B cell (primary cell): ENCODE results near the gene SLC24A3. TPM values are rescaled to one million over a fixed set of nuclear protein-coding genes. Genes with fewer than 3 reads are reported as not detected.

Source experiments
- ATAC-seq: fragments of 200-7000 bp; cut with Tn5 transposase; one replicate; pipeline ENCODE4 v1.10.0; 2021; ENCODE audit warnings: low read depth, mild to moderate bottlenecking, moderate number of reproducible peaks, moderate library complexity
- CTCF ChIA-PET: fragments of 350-600 bp; sonication (Branson Sonifier 250); formaldehyde crosslinking; loops from one replicate; lab custom pipeline; 2021; ENCODE audit warnings: antibody characterized with exemption, inconsistent platforms; lab: Charles Lee
- POLR2A ChIA-PET: fragments of 350-600 bp; sonication (Branson Sonifier 250); formaldehyde crosslinking; loops from one replicate; lab custom pipeline; 2021; ENCODE audit warnings: antibody characterized with exemption; lab: Charles Lee
- DNase-seq: peaks from one replicate; pipeline ENCODE4 v3.0.0; 2013
- H2AFZ ChIP-seq: 2 replicates; pipeline ENCODE4 v1.6.1; 2012; ENCODE audit warnings: mild to moderate bottlenecking, low read depth, low read length; ENCODE audit not compliant: insufficient read depth, poor library complexity, severe bottlenecking
- H3K27ac ChIP-seq, 2 donors: 1 replicate in 1 of 2; 2 replicates in 1 of 2; pipeline ENCODE4 v1.5.1; 2012 to 2013; ENCODE audit warnings: low read length in 2 of 2, mild to moderate bottlenecking in 2 of 2, moderate library complexity in 1 of 2
- H3K27me3 ChIP-seq, 4 experiments: fragments of 200-600 bp in 1 of 4; sonication (generic) in 1 of 4; replicated peaks in 1 of 4; 1 replicate in 2 of 4; 2 replicates in 2 of 4; pipeline versions ENCODE4 v1.6.1 to v1.7.0; 2013 to 2016; ENCODE audit warnings: low read length in 3 of 4, mild to moderate bottlenecking in 2 of 4, mixed read lengths in 1 of 4, moderate library complexity in 1 of 4; ENCODE audit not compliant: insufficient read depth in 4 of 4, control insufficient read depth in 3 of 4; ENCODE audit errors: control extremely low read depth in 1 of 4
- H3K36me3 ChIP-seq, 2 experiments: replicated peaks in 1 of 2; 1 replicate in 1 of 2; 2 replicates in 1 of 2; pipeline versions ENCODE4 v1.6.1 to v1.7.1; 2013; ENCODE audit warnings: low read length in 1 of 2; ENCODE audit not compliant: insufficient read depth in 2 of 2, control insufficient read depth in 1 of 2; ENCODE audit errors: control extremely low read depth in 1 of 2, extremely low read depth in 1 of 2
- H3K4me1 ChIP-seq, 2 donors: fragments of 200-600 bp in 1 of 2; sonication (generic) in 1 of 2; 1 replicate in 1 of 2; 2 replicates in 1 of 2; pipeline versions ENCODE4 v1.5.1 to v1.6.1; 2013 to 2017; ENCODE audit warnings: low read length in 2 of 2; ENCODE audit not compliant: control insufficient read depth in 2 of 2, insufficient read depth in 2 of 2
- H3K4me2 ChIP-seq: replicated peaks from 2 replicates; pipeline ENCODE3; 2012; ENCODE audit warnings: mild to moderate bottlenecking, low read depth, low read length; ENCODE audit not compliant: poor library complexity, severe bottlenecking
- H3K4me3 ChIP-seq, 5 experiments: fragments of 200-600 bp in 1 of 5; sonication (generic) in 1 of 5; 1 replicate in 3 of 5; 2 replicates in 2 of 5; pipeline versions ENCODE4 v1.5.1 to v1.7.0; 2011 to 2016; ENCODE audit warnings: low read length in 4 of 5, mild to moderate bottlenecking in 4 of 5, low read depth in 2 of 5, control low read depth in 1 of 5, moderate library complexity in 1 of 5; ENCODE audit not compliant: insufficient read depth in 1 of 5; ENCODE audit errors: control extremely low read depth in 1 of 5, extremely low read depth in 1 of 5
- H3K79me2 ChIP-seq: fragments of 200-600 bp; sonication (generic); one replicate; pipeline ENCODE4 v1.6.0; 2016; ENCODE audit warnings: low read length; ENCODE audit not compliant: control insufficient read depth, insufficient read depth
- H3K9ac ChIP-seq: fragments of 200-600 bp; sonication (generic); 2 replicates; pipeline ENCODE4 v1.6.1; 2017; ENCODE audit warnings: mild to moderate bottlenecking, low read length, moderate library complexity
- H3K9me3 ChIP-seq, 3 donors: one replicate each; pipeline versions ENCODE4 v1.6.1 to v1.7.1; 2013; ENCODE audit warnings: low read length in 2 of 3; ENCODE audit not compliant: control insufficient read depth in 2 of 3, insufficient read depth in 1 of 3; ENCODE audit errors: control extremely low read depth in 1 of 3
- H4K20me1 ChIP-seq: 2 replicates; pipeline ENCODE4 v1.6.0; 2012; ENCODE audit warnings: mild to moderate bottlenecking, low read length; ENCODE audit not compliant: insufficient read depth, control insufficient read depth, poor library complexity, severe bottlenecking
- H3K27ac Mint-ChIP-seq: one replicate; pipeline ENCODE4 v1.8.0; 2021; ENCODE audit warnings: mixed read lengths
- H3K27me3 Mint-ChIP-seq: one replicate; pipeline ENCODE4 v1.8.0; 2021; ENCODE audit warnings: mixed read lengths
- H3K4me1 Mint-ChIP-seq: one replicate; pipeline ENCODE4 v1.8.0; 2021; ENCODE audit warnings: mixed read lengths
- H3K4me3 Mint-ChIP-seq: one replicate; pipeline ENCODE4 v1.8.0; 2021; ENCODE audit warnings: mixed read lengths
- H3K9me3 Mint-ChIP-seq: one replicate; pipeline ENCODE4 v1.8.0; 2022; ENCODE audit warnings: mixed read lengths; ENCODE audit not compliant: insufficient read depth
- EZH2 ChIP-seq: IDR thresholded peaks from 2 replicates; pipeline ENCODE4 v1.6.1; 2012; ENCODE audit warnings: borderline replicate concordance, low read depth, mild to moderate bottlenecking, moderate library complexity, low read length; ENCODE audit not compliant: insufficient read depth, poor library complexity, severe bottlenecking
- WGBS: methylation state at CpG from one replicate; pipeline ENCODE4 v1.1.5; 2013; ENCODE audit warnings: missing lambda C conversion rate; ENCODE audit not compliant: insufficient coverage; 5-methylcytosine and 5-hydroxymethylcytosine counted together
- intact Hi-C: fragments of 100-400 bp; cut with micrococcal nuclease; formaldehyde crosslinking; loops from one replicate; pipeline ENCODE4 v1.10.0; 2022
- polyA plus RNA-seq: library from polyadenylated mRNA; depleted of rRNA; stranded (reverse); fragments of >200 nt; gene quantifications from 2 replicates; pipeline ENCODE4 v1.2.3, GENCODE V29; 2012
- total RNA-seq, 2 donors: library from RNA; stranded (reverse); fragments of 120-200 nt in 1 of 2; gene quantifications; 1 replicate in 1 of 2; 2 replicates in 1 of 2; pipeline versions ENCODE4 v1.2.3 to v1.2.4, GENCODE V29; 2013 to 2022
- TF ChIP-seq, protein P1 (sequence below): fragments of 200-600 bp; IDR thresholded peaks from one replicate; pipeline ENCODE4 v1.8.0; 2022; ENCODE audit warnings: antibody characterized with exemption, mild to moderate bottlenecking

SLC24A3 gene
- total and polyA plus RNA-seq, 2 donors (not counting 1 experiment from before 2014, with no cell fraction given) = not detected

DNA sequence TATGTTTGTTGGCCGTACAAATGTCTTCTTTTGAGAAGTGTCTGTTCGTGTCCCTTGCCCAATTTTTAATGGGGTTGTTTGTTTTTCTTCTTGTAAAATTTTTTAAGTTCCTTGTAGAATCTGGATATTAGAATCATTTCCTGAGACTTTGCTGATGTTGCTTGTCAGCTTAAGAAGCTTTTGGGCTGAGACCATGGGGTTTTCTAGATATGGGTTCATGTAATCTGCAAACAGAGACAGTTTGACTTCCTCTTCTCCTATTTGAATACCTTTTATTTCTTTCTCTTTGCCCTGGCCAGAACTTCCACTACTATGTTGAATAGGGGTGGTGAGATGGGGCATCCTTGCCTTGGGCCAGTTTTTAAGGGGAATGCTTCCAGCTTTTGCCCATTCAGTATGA is 82.6 kb downstream of the SLC24A3 start:
- H3K4me3 Mint-ChIP-seq = no peak overlapping the region
- H3K27me3 Mint-ChIP-seq = peaks cover 8% of the 10 kb centered on the region
- no peak for TF ChIP-seq EZH2
- TF ChIP-seq, protein P1, sequence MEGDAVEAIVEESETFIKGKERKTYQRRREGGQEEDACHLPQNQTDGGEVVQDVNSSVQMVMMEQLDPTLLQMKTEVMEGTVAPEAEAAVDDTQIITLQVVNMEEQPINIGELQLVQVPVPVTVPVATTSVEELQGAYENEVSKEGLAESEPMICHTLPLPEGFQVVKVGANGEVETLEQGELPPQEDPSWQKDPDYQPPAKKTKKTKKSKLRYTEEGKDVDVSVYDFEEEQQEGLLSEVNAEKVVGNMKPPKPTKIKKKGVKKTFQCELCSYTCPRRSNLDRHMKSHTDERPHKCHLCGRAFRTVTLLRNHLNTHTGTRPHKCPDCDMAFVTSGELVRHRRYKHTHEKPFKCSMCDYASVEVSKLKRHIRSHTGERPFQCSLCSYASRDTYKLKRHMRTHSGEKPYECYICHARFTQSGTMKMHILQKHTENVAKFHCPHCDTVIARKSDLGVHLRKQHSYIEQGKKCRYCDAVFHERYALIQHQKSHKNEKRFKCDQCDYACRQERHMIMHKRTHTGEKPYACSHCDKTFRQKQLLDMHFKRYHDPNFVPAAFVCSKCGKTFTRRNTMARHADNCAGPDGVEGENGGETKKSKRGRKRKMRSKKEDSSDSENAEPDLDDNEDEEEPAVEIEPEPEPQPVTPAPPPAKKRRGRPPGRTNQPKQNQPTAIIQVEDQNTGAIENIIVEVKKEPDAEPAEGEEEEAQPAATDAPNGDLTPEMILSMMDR = no peak
- no peaks in the 10 kb centered on the region for H3K4me1 Mint-ChIP-seq
- DNase-seq = no peak
- Histone ChIP-seq H3K9ac (no peak overlapping the region), H2AFZ (no peak overlapping the region), H3K79me2 (no peaks in the 10 kb centered on the region), H3K4me2 (no peak overlapping the region), H3K9me3 (no peaks in the 10 kb centered on the region), H3K36me3 (no peaks in the 10 kb centered on the region), H4K20me1 (no peaks in the 10 kb centered on the region), H3K4me1 (no peaks in the 10 kb centered on the region), H3K4me3 (no peak overlapping the region), H3K27ac (no peak overlapping the region), H3K27me3 (no peaks in the 10 kb centered on the region)
- POLR2A ChIA-PET = no interaction called here
- 93% methylated on average over 2 of the region's 2 CpGs for WGBS
- CTCF ChIA-PET = no interaction called here
- ATAC-seq = no peak
- no peak overlapping the region for H3K27ac Mint-ChIP-seq
- intact Hi-C loops = no loop called here
- no peaks in the 10 kb centered on the region for H3K9me3 Mint-ChIP-seq

DNA sequence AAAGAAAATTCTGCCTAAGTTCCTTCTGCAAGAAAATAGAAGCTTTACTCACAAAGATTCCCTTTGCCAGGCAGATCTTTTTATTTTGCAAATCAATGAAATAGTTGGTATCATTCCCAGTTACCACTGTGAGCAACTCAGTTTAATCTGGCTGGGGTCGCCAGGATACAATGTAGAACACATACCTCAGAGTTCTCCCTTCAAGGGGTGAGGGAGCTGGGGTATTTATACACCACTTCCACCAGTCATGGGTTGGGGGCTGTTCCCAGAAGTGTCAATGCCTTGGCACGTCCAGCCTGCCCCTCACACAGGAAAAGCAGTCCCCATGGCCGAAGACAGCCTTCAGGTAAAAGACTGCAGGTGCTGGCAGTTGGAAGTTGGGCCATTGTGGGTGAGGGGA is 86.2 kb downstream of the SLC24A3 start:
- Histone ChIP-seq H4K20me1 (no peaks in the 10 kb centered on the region), H2AFZ (no peak overlapping the region), H3K9me3 (no peaks in the 10 kb centered on the region), H3K36me3 (no peaks in the 10 kb centered on the region), H3K27ac (no peak overlapping the region), H3K9ac (no peak overlapping the region), H3K79me2 (no peaks in the 10 kb centered on the region), H3K4me2 (no peak overlapping the region), H3K27me3 (no peaks in the 10 kb centered on the region), H3K4me3 (no peak overlapping the region), H3K4me1 (no peaks in the 10 kb centered on the region)
- TF ChIP-seq, protein P1 = no peak
- no peak for TF ChIP-seq EZH2
- H3K9me3 Mint-ChIP-seq = no peaks in the 10 kb centered on the region
- POLR2A ChIA-PET = no interaction called here
- peaks cover 8% of the 10 kb centered on the region for H3K27me3 Mint-ChIP-seq
- DNase-seq = no peak
- no CpG with 5 or more reads among the region's 3 CpGs for WGBS
- H3K4me1 Mint-ChIP-seq = no peaks in the 10 kb centered on the region
- CTCF ChIA-PET = no interaction called here
- no peak overlapping the region for H3K4me3 Mint-ChIP-seq
- ATAC-seq = no peak
- intact Hi-C loops = no loop called here
- H3K27ac Mint-ChIP-seq = no peak overlapping the region
